Nephron progenitor cell (in vitro differentiated cells): ENCODE measurements around the gene TECPR1.
A peak's percentile ranks its signal among the peaks of the same experiment; 100 is the strongest.

Experiments
- DNase-seq: peaks from one replicate; pipeline ENCODE4 v3.0.0; 2021
- H3K27ac Mint-ChIP-seq: 2 replicates; pipeline ENCODE4 v1.8.0; 2021; ENCODE audit warnings: mild to moderate bottlenecking, moderate library complexity, mixed read lengths
- H3K27me3 Mint-ChIP-seq: 2 replicates; pipeline ENCODE4 v1.8.0; 2021; ENCODE audit warnings: mild to moderate bottlenecking, low read depth, mixed read lengths; ENCODE audit not compliant: poor library complexity
- H3K36me3 Mint-ChIP-seq: 2 replicates; pipeline ENCODE4 v1.8.0; 2021; ENCODE audit warnings: low read depth, mixed read lengths
- H3K4me1 Mint-ChIP-seq: 2 replicates; pipeline ENCODE4 v1.8.0; 2021; ENCODE audit warnings: mixed read lengths
- H3K4me3 Mint-ChIP-seq: 2 replicates; pipeline ENCODE4 v1.8.0; 2021; ENCODE audit warnings: mild to moderate bottlenecking, moderate library complexity, mixed read lengths
- H3K9me3 Mint-ChIP-seq: 2 replicates; pipeline ENCODE4 v1.8.0; 2021; ENCODE audit warnings: mild to moderate bottlenecking, moderate library complexity, mixed read lengths
- CTCF ChIP-seq: fragments of 200-600 bp; sonication (generic); IDR thresholded peaks from 2 replicates; pipeline ENCODE4 v1.5.0; 2021; ENCODE audit warnings: antibody characterized with exemption

The TECPR1 gene

GRCh38 chr7:98281757-98282606 lies 29.9 kb upstream of the TECPR1 start:
- TF ChIP-seq CTCF = no peak
- Mint-ChIP-seq H3K27ac (no peak overlapping the region), H3K9me3 (no peaks in the 10 kb centered on the region), H3K4me1 (peaks cover 46% of the 10 kb centered on the region), H3K36me3 (no peaks in the 10 kb centered on the region), H3K4me3 (peak overlapping the region; percentile 92), H3K27me3 (no peaks in the 10 kb centered on the region)
- no peak for DNase-seq

- no peak for TF ChIP-seq CTCF
Measured at GRCh38 chr7:98280791-98281756, 29.0 kb upstream of the TECPR1 start, which contains the start of gene BRI3. Gene BRI3 (plus strand): TSS chr7:98281686. CDS start chr7:98281796, 110 bp downstream.

GRCh38 chr7:98280296-98280695 lies 28.3 kb upstream of the TECPR1 start:
- Mint-ChIP-seq H3K4me3 (peak overlapping the region; percentile 81), H3K27me3 (no peaks in the 10 kb centered on the region), H3K36me3 (no peaks in the 10 kb centered on the region), H3K4me1 (peaks cover 39% of the 10 kb centered on the region), H3K27ac (no peak overlapping the region), H3K9me3 (no peaks in the 10 kb centered on the region)
- DNase-seq = no peak
- TF ChIP-seq CTCF = no peak

More at GRCh38 chr7:98280791-98281756, 29.0 kb upstream of the TECPR1 start, which contains the start of gene BRI3:
- H3K9me3 Mint-ChIP-seq = no peaks in the 10 kb centered on the region
- H3K27ac Mint-ChIP-seq = no peak within 1 kb of the TSS
- no peaks in the 10 kb centered on the region for H3K27me3 Mint-ChIP-seq
- no peaks in the 10 kb centered on the region for H3K36me3 Mint-ChIP-seq
- H3K4me3 Mint-ChIP-seq = peak within 1 kb of the TSS; percentile 92
- H3K4me1 Mint-ChIP-seq = peaks cover 40% of the 10 kb centered on the region
- DNase-seq = peak; percentile 93

GRCh38 chr7:98278936-98279335 lies 26.9 kb upstream of the TECPR1 start:
- Mint-ChIP-seq H3K36me3 (no peaks in the 10 kb centered on the region), H3K9me3 (no peaks in the 10 kb centered on the region), H3K27ac (no peak overlapping the region), H3K4me1 (peaks cover 26% of the 10 kb centered on the region), H3K4me3 (peak overlapping the region; percentile 34), H3K27me3 (no peaks in the 10 kb centered on the region)
- no peak for TF ChIP-seq CTCF
- DNase-seq = no peak

- Mint-ChIP-seq H3K4me1 (peaks cover 22% of the 10 kb centered on the region), H3K27ac (peak overlapping the region; percentile 82), H3K4me3 (no peak overlapping the region), H3K27me3 (no peaks in the 10 kb centered on the region), H3K36me3 (no peaks in the 10 kb centered on the region), H3K9me3 (no peaks in the 10 kb centered on the region)
- DNase-seq = no peak
- TF ChIP-seq CTCF = no peak
Measured at GRCh38 chr7:98278408-98278807, 26.4 kb upstream of the TECPR1 start.
